Measurements from ENCODE around the gene MC1R. TPM values are rescaled to one million over a fixed set of nuclear protein-coding genes. Genes with fewer than 3 reads are reported as not detected.
A peak's percentile ranks its signal among the peaks of the same experiment; 100 is the strongest.

The MC1R gene
- total RNA-seq, 2 donors from 2014 or later: 4.6 to 5.1 TPM

DNA sequence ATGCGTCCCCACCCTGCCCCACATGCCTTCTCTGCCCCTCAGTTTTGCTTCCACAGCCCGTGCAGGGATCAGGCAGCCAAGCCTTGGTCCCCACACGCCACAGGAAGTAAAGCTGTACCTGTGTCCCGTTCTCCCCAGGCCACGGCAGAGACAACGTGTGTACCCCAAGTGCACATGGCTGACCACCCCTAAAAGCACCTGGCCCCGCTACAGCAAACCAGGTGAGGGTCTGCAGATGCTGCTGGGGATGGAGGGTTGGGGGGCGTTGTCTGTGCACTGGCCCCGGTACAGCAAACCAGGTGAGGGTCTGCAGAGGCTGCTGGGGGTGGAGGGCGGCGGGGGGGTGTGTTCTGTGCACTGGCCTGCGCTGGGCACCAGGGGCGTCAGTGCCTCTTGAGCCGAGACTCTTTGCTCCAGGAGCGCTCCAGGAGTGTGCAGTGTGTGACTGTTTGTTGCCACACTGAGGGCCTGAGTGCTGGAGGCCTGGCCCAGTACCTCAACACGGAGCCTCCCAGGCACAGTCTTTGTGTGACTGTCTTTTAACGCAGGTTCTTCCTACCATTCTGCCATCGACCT is 26.5 kb upstream of the MC1R start:
- DNase-seq (ENCODE audit: low spot score in 2 of 2): no peak
- Mint-ChIP-seq H3K36me3 (peaks cover 0 to 9% of the 10 kb centered on the region in 2 donors), H3K9me3 (no peaks in the 10 kb centered on the region), H3K27ac (peak overlapping the region in 1 of 2 donors; percentile 65)
- no peak for ATAC-seq

DNA sequence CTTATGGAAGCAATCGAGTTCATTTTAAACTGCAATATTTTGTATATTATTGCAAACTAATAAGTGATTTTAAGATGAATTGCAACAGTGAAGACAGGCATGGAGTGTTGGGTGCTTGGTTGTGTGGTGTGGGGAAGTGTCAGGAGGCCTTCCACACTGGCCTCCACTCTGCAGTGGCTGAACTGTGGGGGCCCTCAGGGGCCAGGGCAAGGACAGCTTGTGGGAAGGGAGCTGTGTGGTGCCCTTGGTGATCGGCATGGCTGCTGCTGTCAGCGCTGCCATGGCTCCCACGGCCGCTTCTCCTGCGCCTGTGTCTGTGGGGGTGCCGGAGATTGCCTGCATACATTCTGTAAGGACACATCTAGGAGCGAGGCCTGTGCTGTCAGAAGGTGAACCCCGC is 26.0 kb upstream of the MC1R start:
- no peak overlapping the region for H3K27ac Mint-ChIP-seq
- no peaks in the 10 kb centered on the region for H3K9me3 Mint-ChIP-seq
- DNase-seq (ENCODE audit: low spot score in 2 of 2) (no peak), ATAC-seq (no peak)
- H3K36me3 Mint-ChIP-seq: peaks cover 0 to 4% of the 10 kb centered on the region in 2 donors

DNA sequence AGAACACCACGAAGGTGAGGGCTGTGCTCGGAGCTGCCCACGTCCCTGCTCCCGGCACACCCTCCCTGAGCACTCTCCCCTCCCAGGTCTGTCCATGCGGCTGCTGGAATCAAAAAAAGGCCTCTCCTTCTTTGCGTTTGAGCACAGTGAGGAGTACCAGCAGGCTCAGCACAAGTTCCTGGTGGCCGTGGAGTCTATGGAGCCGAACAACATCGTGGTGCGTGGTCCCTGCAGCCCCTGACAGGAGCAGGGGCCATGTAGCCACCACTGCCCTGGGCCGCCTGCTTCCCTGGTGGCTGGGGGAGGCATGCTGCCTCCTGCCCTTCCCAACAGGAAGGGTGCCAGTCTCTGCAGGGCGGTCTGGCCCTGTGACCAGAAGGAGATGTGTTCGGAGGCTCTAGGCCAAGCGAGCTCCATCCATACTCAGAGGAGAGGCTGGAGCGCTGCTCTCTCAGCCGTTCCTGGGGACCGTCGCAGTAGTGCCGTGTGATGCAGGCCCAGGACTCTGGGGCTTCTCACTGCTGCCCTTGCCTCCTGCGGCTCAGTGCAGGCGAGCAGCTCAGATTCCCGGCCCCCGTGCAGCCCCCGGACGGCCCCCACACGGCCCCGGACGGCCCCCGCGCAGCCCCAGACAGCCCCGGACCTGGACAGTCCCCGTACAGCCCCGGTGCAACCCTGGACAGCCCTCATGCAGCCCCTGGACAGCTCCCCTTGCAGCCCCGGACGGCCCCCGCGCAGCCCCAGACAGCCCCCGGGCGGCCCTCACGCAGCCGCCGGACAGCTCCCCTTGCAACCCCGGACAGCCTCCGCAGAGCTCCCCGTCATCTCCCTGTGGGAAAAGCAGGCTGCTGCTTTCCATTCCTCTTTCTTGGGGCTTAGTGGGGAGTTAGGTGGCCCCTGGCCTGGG is 24.8 kb upstream of the MC1R start:
- Mint-ChIP-seq H3K36me3 (peaks cover 0 to 4% of the 10 kb centered on the region in 2 donors), H3K9me3 (no peaks in the 10 kb centered on the region), H3K27ac (no peak overlapping the region)
- ATAC-seq (no peak), DNase-seq (ENCODE audit: low spot score in 2 of 2) (no peak)

DNA sequence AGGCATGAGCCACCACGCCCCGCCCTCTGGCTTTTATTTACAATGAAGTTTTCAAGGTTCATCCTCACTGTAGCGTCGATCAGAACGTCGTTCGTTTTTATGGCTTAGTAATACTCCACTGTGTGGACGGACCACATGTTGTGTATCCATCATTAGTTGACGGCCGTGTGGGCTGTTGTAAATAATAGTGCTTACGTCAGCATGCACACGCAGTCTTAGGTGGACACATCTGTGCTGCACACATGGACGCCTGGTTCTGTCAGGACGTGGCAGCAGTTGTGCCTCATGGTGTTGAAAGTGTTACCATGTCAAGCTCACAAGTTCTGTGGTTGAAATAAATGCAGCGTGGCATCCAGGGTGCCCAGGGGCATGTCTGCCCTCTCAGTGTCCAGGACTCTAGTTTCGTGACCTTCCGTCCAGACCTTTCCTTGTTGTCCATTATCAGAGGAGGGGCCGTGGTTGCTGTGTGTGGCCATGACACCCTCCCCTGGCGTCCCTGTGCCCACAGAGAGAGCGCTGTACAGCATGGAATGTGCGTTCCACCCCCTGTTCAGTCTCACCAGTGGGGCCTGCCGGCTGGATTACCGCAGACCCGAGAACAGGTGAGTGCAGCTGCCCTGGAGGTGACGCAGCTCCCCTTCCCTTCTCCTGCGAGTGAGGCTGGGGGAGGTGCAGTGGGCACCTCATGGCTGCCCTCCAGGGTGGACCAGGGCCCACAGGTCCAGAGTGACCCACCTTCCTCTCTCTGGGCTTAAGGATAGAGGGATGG is 23.0 kb upstream of the MC1R start:
- H3K9me3 Mint-ChIP-seq: no peaks in the 10 kb centered on the region
- peaks cover 0 to 6% of the 10 kb centered on the region in 2 donors for H3K36me3 Mint-ChIP-seq
- DNase-seq (ENCODE audit: low spot score in 2 of 2): no peak
- ATAC-seq: no peak
- H3K27ac Mint-ChIP-seq: no peak overlapping the region

DNA sequence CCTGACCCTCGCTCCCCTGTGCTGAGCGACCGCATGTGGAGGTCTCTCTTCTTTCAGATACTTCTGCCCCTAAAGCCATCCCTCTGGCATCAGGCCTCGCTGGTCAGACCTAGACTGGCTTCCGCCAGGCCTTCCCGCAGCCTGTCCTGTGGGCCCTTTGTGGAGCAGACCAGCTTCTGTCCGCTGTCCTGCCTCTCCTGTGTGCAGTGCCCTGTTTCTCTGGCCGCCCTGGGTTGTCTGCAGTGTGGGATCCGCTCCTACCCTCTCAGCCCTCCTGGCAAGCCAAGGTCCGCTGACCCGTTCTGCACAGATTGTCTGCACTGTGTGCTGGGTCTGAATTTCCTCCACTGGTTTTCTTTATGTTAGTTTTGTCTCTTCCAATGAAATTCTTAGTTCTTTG is 21.5 kb upstream of the MC1R start:
- H3K27ac Mint-ChIP-seq: no peak overlapping the region
- no peaks in the 10 kb centered on the region for H3K9me3 Mint-ChIP-seq
- H3K36me3 Mint-ChIP-seq: peaks cover 0 to 6% of the 10 kb centered on the region in 2 donors
- no peak for ATAC-seq
- no peak for DNase-seq (ENCODE audit: low spot score in 2 of 2)

DNA sequence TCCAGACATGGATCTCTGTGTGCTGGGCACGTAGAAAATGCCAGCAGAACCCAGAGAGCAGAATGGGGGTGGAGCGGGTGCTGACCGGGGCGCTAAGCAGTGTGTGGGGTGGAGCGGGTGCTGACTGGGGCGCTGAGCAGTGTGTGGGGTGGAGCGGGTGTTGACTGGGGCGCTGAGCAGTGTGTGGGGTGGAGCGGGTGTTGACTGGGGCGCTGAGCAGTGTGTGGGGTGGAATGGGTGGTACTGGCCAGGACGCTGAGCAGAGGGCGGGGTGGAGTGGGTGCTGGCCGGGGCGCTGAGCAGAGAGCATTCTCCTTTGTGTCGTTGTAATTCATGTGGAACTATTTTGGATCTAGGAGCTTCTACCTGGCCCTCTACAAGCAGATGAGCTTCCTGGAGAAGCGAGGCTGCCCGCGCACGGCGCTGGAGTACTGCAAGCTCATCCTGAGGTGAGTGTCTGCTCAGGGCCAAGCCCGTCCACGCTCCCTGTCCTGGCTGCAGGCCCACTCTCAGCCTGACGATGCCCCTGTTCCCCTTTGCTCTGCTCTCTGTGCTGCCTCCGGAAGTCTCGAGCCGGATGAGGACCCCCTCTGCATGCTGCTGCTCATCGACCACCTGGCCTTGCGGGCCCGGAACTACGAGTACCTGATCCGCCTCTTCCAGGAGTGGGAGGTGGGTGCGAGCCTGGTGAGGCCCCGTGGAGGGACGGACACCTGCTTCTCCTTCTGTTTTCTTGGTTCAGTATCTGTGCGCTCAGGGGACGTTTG is 20.3 kb upstream of the MC1R start:
- H3K9me3 Mint-ChIP-seq: no peaks in the 10 kb centered on the region
- peaks cover 0 to 6% of the 10 kb centered on the region in 2 donors for H3K36me3 Mint-ChIP-seq
- ATAC-seq: no peak
- DNase-seq (ENCODE audit: low spot score in 2 of 2): no peak
- peak overlapping the region; percentile 57 for H3K27ac Mint-ChIP-seq

DNA sequence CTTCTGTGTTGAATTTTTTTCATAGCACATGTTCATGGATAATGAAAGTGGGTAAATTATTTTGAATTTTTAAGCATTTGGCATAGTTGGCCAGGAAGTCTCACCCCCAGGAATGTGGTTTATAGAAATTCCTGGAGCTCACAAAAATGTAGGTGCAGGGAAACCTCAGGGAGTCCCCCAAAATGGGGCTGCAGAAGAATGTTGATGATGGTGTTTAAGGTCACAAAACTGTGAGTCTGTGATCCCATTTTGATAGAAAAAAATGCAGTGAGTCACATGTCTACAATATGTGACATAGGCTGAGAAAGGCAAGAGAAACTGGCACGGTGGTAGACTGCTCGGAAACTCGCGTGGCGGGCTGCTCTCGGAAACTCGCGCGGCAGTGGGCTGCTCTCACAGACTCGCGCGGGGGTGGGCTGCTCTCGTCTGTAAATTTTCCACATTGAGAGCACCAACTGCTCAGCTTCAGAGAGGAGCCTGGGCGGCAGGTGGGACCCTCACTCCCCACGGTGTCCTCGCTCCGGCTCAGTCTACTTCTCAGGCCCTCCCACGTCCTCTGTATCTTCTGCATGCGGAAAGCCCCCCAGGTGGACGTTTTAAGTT is 18.7 kb upstream of the MC1R start:
- Mint-ChIP-seq H3K9me3 (no peaks in the 10 kb centered on the region), H3K27ac (peak overlapping the region in 1 of 2 donors; percentile 65), H3K36me3 (peaks cover 0 to 6% of the 10 kb centered on the region in 2 donors)
- no peak for DNase-seq (ENCODE audit: low spot score in 2 of 2)
- no peak for ATAC-seq

DNA sequence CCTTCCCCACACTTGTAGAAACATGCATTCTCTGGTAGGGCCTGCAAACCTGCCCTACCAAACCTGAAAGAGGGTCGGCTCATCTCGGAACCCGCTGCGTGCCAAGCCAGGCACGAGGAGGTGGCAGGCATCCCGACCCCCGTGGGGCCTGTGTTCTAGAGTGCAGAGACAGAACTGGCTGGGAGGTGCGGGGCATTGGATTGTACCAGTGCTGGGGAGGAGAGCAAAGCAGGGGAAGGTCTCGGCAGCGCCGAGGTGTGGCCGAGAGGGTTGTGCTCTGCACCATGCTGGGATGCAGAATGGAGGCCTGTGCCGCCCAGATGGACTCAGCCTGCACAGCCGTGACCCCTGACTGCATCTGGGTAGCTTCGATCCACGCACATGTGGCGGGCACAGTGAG is 17.8 kb upstream of the MC1R start:
- ATAC-seq (no peak), DNase-seq (ENCODE audit: low spot score in 2 of 2) (no peak)
- H3K36me3 Mint-ChIP-seq: peaks cover under 1 to 6% of the 10 kb centered on the region in 2 donors
- H3K9me3 Mint-ChIP-seq: no peaks in the 10 kb centered on the region
- peak overlapping the region in 1 of 2 donors; percentile 60 for H3K27ac Mint-ChIP-seq

DNA sequence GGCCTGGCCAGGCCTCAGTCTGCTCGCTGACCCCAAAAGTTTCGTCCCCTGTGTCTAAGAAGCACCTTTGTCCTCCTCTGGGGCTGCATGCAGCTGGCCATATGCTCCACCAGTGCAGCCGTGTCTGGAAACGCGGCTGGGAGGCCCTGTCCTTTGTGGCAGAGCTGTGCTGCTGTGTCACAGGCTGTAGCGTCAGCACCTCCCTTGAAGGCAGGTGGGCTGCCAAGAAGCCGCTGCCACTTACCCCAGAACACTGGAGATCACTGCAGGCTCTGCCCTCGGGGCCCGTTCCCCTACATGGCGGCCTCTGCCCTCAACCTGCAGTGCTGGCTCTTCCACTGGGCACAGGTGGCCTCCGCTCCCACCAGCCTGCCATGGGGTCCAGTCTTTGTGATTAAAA is 15.7 kb upstream of the MC1R start:
- Mint-ChIP-seq H3K36me3 (peaks cover 6 to 12% of the 10 kb centered on the region in 2 donors), H3K9me3 (no peaks in the 10 kb centered on the region), H3K27ac (no peak overlapping the region)
- DNase-seq (ENCODE audit: low spot score in 2 of 2) (no peak), ATAC-seq (no peak)

DNA sequence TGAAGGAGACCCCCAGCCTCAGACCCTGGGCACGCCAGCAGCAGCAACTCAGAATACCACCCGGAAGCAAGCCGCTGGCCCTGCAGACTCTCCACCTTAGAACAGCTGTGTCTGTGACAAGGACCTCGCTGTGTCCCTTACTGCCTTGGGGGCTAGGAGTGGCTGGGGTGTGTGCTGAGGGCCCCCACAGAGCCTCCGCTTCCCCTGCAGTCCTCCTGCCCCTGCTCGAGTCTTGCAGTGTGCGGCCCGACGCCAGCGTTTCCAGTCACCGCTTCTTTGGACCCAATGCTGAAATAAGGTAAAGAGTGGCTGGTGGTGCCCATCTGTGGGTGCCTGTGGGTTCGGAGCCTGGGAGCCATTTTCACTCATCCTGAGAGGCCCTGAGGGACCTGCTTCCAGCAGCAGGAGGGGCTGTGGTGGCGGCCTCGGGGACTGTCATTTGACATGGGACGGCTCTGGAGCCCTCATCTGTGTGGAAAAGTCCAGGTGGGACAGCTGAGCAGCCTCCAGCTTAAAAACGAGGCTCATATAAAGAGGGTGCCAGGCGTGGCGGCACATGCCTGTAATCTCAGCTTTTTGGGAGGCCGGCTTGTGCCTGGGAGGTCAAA is 14.7 kb upstream of the MC1R start:
- Mint-ChIP-seq H3K27ac (no peak overlapping the region), H3K9me3 (no peaks in the 10 kb centered on the region), H3K36me3 (peaks cover 1 to 12% of the 10 kb centered on the region in 2 donors)
- no peak for ATAC-seq
- DNase-seq (ENCODE audit: low spot score in 2 of 2): no peak

DNA sequence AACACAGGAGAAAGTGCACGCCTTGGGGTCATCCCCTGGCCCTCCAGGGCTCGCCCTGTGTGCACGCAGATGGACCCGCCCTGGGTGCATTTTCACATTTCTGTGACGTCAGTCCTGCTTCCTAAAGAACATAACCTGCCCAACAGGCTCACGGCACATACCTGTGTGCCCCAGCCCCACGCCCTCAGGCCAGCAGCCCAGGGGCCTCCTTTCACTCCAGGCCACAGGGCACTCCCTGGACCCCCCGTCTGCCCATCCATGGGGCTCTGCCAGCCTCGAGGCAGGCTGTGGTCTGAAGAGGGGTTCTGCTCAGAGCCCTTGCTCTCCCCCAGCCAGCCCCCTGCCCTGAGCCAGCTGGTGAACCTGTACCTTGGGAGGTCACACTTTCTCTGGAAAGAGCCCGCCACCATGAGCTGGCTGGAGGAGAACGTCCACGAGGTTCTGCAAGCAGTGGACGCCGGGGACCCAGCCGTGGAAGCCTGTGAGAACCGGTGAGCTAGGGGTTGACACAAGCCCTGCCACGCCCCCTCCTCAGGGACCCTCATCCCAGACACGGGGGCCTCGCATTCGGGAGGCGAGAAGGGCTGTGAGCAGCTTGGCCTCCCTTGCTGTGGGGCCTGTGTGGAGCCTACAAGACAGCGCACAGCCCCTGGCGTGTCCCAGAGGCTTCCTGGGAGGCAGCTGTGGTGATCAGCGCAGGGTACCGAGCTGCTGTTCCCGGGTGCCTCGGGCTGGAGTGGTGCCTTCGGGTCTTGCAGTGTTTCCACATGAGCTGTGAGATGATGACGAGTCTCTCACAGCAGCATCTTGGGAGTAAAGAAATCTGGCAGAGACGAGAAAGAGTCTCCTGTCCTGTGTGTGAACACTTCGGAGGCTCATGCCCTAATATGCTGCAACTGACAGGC is 13.8 kb upstream of the MC1R start:
- ATAC-seq (no peak), DNase-seq (ENCODE audit: low spot score in 2 of 2) (no peak)
- peaks cover 0 to 12% of the 10 kb centered on the region in 2 donors for H3K36me3 Mint-ChIP-seq
- no peak overlapping the region for H3K27ac Mint-ChIP-seq
- H3K9me3 Mint-ChIP-seq: no peaks in the 10 kb centered on the region

DNA sequence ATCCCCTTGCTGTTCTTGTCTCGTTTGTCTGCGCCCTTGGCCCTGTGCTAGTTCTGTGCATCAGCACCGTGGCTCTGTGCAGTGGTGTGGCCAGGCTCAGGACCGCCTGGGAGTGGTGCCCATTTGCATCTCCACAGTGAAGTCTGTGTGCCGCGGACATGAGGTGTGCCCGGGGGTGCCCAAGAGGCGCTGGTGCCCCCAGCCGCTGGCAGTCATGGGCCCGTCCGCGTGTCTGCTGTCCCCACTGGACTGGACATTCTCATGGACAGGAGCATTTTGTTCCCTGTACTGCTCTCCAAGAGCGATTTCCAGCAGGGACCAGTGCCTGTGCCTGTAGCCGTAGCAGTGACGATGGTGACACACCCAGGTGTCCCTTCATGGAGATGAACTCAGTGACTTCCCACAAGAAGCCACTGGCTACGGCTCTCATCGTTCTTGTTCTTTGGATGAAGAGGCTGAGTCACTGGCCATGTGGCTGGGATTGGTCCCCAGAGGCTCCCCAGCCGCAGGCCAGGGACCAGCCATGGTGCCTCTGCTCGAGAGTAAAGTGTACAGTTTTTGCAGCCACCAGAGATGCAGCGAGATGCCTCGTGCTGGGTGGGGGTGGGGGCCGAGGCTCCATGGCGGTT is 13.0 kb upstream of the MC1R start:
- no peak for DNase-seq (ENCODE audit: low spot score in 2 of 2)
- ATAC-seq: no peak
- no peaks in the 10 kb centered on the region for H3K9me3 Mint-ChIP-seq
- peaks cover 0 to 12% of the 10 kb centered on the region in 2 donors for H3K36me3 Mint-ChIP-seq
- no peak overlapping the region for H3K27ac Mint-ChIP-seq

DNA sequence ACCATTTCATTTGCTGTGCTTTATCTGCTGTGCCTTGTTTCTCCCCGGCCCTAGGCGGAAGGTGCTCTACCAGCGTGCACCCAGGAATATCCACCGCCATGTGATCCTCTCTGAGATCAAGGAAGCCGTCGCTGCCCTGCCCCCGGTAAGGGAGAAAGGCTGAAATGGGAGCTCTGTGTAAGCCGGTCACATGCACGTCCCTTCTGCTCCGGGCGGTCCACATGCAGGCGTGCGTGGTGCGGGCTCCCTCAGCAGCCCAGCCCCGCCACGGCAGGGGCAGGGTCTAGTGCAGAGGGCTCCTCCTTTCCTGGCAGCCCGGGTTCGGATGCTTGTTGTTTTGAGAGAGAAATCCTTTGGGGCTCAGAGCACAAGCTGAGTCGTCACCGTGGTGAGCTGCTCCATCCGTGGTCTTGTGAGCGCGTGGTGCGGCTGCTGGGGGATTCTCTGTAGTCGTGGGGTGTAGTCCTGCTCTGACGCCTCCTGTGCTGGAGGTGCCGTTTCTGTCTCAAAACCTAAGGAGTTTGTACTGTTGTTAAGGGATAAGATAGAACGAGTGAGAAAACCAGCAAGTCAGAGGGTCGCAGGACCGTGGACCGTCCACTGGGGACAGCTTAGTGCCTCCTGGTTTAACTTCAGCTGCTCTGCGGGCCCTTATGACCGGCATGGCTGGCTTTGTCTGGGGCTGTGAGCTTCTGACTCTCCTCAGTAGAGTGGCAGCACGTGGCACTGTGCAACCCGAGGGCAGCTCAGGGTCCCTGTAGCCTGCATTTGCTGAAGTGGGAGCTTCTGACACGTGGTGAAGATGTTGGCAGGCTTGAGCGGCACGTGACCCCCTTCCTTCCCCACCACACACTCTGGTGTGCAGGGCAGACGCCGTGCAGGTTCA is 12.3 kb upstream of the MC1R start:
- DNase-seq (ENCODE audit: low spot score in 2 of 2) (no peak), ATAC-seq (no peak)
- peaks cover 0 to 15% of the 10 kb centered on the region in 2 donors for H3K36me3 Mint-ChIP-seq
- H3K9me3 Mint-ChIP-seq: no peaks in the 10 kb centered on the region
- H3K27ac Mint-ChIP-seq: no peak overlapping the region
